ENCODE data around the gene MROH9.

The MROH9 gene

GRCh38 chr1:171107262-171107940 lies 172.1 kb downstream of the MROH9 start:
- no peak for DNase-seq (ENCODE audit: low read depth)
- H3K4me3 ChIP-seq (ENCODE audit: control insufficient read depth, low read depth, low read length): no peak overlapping the region
- no peak for TF ChIP-seq CTCF (IDR thresholded peaks at IDR 0.05; ENCODE audit: control insufficient read depth, insufficient read depth, low read depth, low read length, missing control alignments)

GRCh38 chr1:171107969-171108368 lies 172.6 kb downstream of the MROH9 start:
- no peak for DNase-seq (ENCODE audit: low read depth)
- no peak for TF ChIP-seq CTCF (IDR thresholded peaks at IDR 0.05; ENCODE audit: control insufficient read depth, insufficient read depth, low read depth, low read length, missing control alignments)
- H3K4me3 ChIP-seq (ENCODE audit: control insufficient read depth, low read depth, low read length): no peak overlapping the region

- no peak for TF ChIP-seq CTCF (IDR thresholded peaks at IDR 0.05; ENCODE audit: control insufficient read depth, insufficient read depth, low read depth, low read length, missing control alignments)
- no peak for DNase-seq (ENCODE audit: low read depth)
- H3K4me3 ChIP-seq (ENCODE audit: control insufficient read depth, low read depth, low read length): no peak overlapping the region
Observed at GRCh38 chr1:171109966-171110365, 174.6 kb downstream of the MROH9 start.

GRCh38 chr1:171110621-171111326 lies 175.4 kb downstream of the MROH9 start:
- DNase-seq (ENCODE audit: low read depth): no peak
- TF ChIP-seq CTCF (IDR thresholded peaks at IDR 0.05; ENCODE audit: control insufficient read depth, insufficient read depth, low read depth, low read length, missing control alignments): no peak
- H3K4me3 ChIP-seq (ENCODE audit: control insufficient read depth, low read depth, low read length): no peak overlapping the region

GRCh38 chr1:171112119-171112518 lies 176.8 kb downstream of the MROH9 start:
- no peak for DNase-seq (ENCODE audit: low read depth)
- no peak overlapping the region for H3K4me3 ChIP-seq (ENCODE audit: control insufficient read depth, low read depth, low read length)
- TF ChIP-seq CTCF (IDR thresholded peaks at IDR 0.05; ENCODE audit: control insufficient read depth, insufficient read depth, low read depth, low read length, missing control alignments): no peak

GRCh38 chr1:171113382-171113781 lies 178.0 kb downstream of the MROH9 start:
- no peak for TF ChIP-seq CTCF (IDR thresholded peaks at IDR 0.05; ENCODE audit: control insufficient read depth, insufficient read depth, low read depth, low read length, missing control alignments)
- no peak overlapping the region for H3K4me3 ChIP-seq (ENCODE audit: control insufficient read depth, low read depth, low read length)
- no peak for DNase-seq (ENCODE audit: low read depth)
